SK-N-SH (cell line): ENCODE results near the gene HOXB7. TPM values are rescaled to one million over a fixed set of nuclear protein-coding genes. Genes with fewer than 3 reads are reported as not detected.

ENCODE experiments used
- CTCF ChIA-PET: fragments of 300-600, 350-600 bp; formaldehyde crosslinking; extraction: SDS; loops from one replicate; lab custom pipeline; 2021; lab: Yijun Ruan, JAX
- POLR2A ChIA-PET: fragments of 350-600 bp; sonication (Branson Sonifier 250); formaldehyde crosslinking; extraction: SDS; loops from one replicate; lab custom pipeline; 2020; ENCODE audit warnings: antibody characterized with exemption, inconsistent platforms; lab: Yijun Ruan, JAX
- DNase-seq: peaks from one replicate; pipeline ENCODE4 v3.0.0; 2012
- H2AFZ ChIP-seq: fragments of 200-600 bp; sonication (generic); 2 replicates; pipeline ENCODE4 v1.8.1; 2016; ENCODE audit warnings: antibody characterized with exemption, mild to moderate bottlenecking, low read depth
- H3F3A ChIP-seq: fragments of 200-600 bp; sonication (generic); replicated peaks from 2 replicates; pipeline ENCODE3; 2016; ENCODE audit warnings: antibody characterized with exemption, mild to moderate bottlenecking; ENCODE audit not compliant: insufficient read depth
- H3K27ac ChIP-seq, 2 experiments: fragments of 200-500 bp in 1 of 2; fragments of 200-600 bp in 1 of 2; sonication (Bioruptor generic) in 1 of 2; sonication (generic), shearing (Covaris generic) in 1 of 2; 2 replicates each; pipeline versions ENCODE4 v1.5.1 to v1.6.1; 2014 to 2016; ENCODE audit warnings: low read depth in 2 of 2, inconsistent platforms in 1 of 2, low read length in 1 of 2, mild to moderate bottlenecking in 1 of 2, mixed read lengths in 1 of 2
- H3K27me3 ChIP-seq: fragments of 200-600 bp; sonication (generic), shearing (Covaris generic); 2 replicates; pipeline ENCODE4 v1.6.1; 2016; ENCODE audit warnings: mixed run types; ENCODE audit not compliant: insufficient read depth
- H3K36me3 ChIP-seq, 2 experiments: fragments of 200-500 bp in 1 of 2; fragments of 200-600 bp in 1 of 2; sonication (Bioruptor generic) in 1 of 2; sonication (generic) in 1 of 2; replicated peaks in 1 of 2; 2 replicates each; pipeline versions ENCODE3 to v1.5.1; 2014 to 2016; ENCODE audit warnings: low read length in 1 of 2, mild to moderate bottlenecking in 1 of 2; ENCODE audit not compliant: insufficient read depth in 2 of 2, control insufficient read depth in 1 of 2
- H3K4me1 ChIP-seq, 2 experiments: fragments of 200-500 bp in 1 of 2; fragments of 200-600 bp in 1 of 2; sonication (Bioruptor generic) in 1 of 2; sonication (generic), shearing (Covaris generic) in 1 of 2; 2 replicates each; pipeline versions ENCODE4 v1.5.1 to v1.6.1; 2014 to 2016; ENCODE audit warnings: low read depth in 1 of 2, low read length in 1 of 2, mixed run types in 1 of 2; ENCODE audit not compliant: insufficient read depth in 2 of 2, control insufficient read depth in 1 of 2
- H3K4me2 ChIP-seq: fragments of 200-600 bp; sonication (generic), shearing (Covaris generic); 2 replicates; pipeline ENCODE4 v1.6.1; 2017; ENCODE audit warnings: mixed run types
- H3K4me3 ChIP-seq, 2 experiments: fragments of 200-500 bp in 1 of 2; fragments of 200-600 bp in 1 of 2; sonication (Bioruptor generic) in 1 of 2; sonication (generic), shearing (Covaris generic) in 1 of 2; 2 replicates each; pipeline versions ENCODE4 v1.5.1 to v1.8.1; 2014 to 2016; ENCODE audit warnings: low read depth in 2 of 2, inconsistent platforms in 1 of 2, low read length in 1 of 2, mild to moderate bottlenecking in 1 of 2, mixed read lengths in 1 of 2, moderate library complexity in 1 of 2
- H3K79me2 ChIP-seq: fragments of 200-600 bp; sonication (generic); 2 replicates; pipeline ENCODE4 v1.8.1; 2017; ENCODE audit warnings: mild to moderate bottlenecking; ENCODE audit not compliant: insufficient read depth
- H3K9ac ChIP-seq: fragments of 200-600 bp; sonication (generic); 2 replicates; pipeline ENCODE4 v1.6.1; 2017; ENCODE audit warnings: mixed run types
- H3K9me2 ChIP-seq: fragments of 200-600 bp; sonication (generic); 2 replicates; pipeline ENCODE4 v1.6.1; 2017; ENCODE audit warnings: mixed run types
- H3K9me3 ChIP-seq: fragments of 200-600 bp; sonication (generic); 2 replicates; pipeline ENCODE4 v1.6.1; 2017; ENCODE audit warnings: mixed run types, mild to moderate bottlenecking, moderate library complexity
- H4K20me1 ChIP-seq: fragments of 200-600 bp; sonication (generic); 2 replicates; pipeline ENCODE4 v1.6.1; 2017; ENCODE audit warnings: mild to moderate bottlenecking, mixed run types; ENCODE audit not compliant: insufficient read depth
- ELF1 ChIP-seq: IDR thresholded peaks from 2 replicates; pipeline ENCODE4 v1.4.0; 2012
- EP300 ChIP-seq, 2 experiments: IDR thresholded peaks; 2 replicates each; pipeline versions ENCODE4 v1.4.0 to v1.6.1; 2012; ENCODE audit warnings: borderline replicate concordance in 1 of 2, low read depth in 1 of 2, low read length in 1 of 2
- EZH2phosphoT487 ChIP-seq: fragments of 200-600 bp; sonication (generic); IDR thresholded peaks from 2 replicates; pipeline ENCODE4 v1.6.1; 2017; ENCODE audit warnings: low read depth, mixed run types, mild to moderate bottlenecking, antibody characterized with exemption, moderate library complexity, borderline replicate concordance
- GABPA ChIP-seq: IDR thresholded peaks from 2 replicates; pipeline ENCODE4 v1.4.0; 2012; ENCODE audit warnings: low read depth, mild to moderate bottlenecking
- IRF3 ChIP-seq: fragments of 150-350 bp; IDR thresholded peaks from 2 replicates; pipeline ENCODE4 v1.6.1; 2016; ENCODE audit warnings: mild to moderate bottlenecking, low read depth, low read length
- NFIC ChIP-seq: IDR thresholded peaks from 2 replicates; pipeline ENCODE4 v1.4.0; 2012; ENCODE audit warnings: borderline replicate concordance
- POLR2AphosphoS5 ChIP-seq: IDR thresholded peaks from 2 replicates; pipeline ENCODE4 v1.6.1; 2012; ENCODE audit warnings: low read depth, low read length
- RAD21 ChIP-seq: IDR thresholded peaks from 2 replicates; pipeline ENCODE4 v1.6.1; 2012; ENCODE audit warnings: mild to moderate bottlenecking, low read length
- RXRA ChIP-seq: IDR thresholded peaks from 2 replicates; pipeline ENCODE4 v1.4.0; 2012; ENCODE audit warnings: low read depth, mild to moderate bottlenecking, borderline replicate concordance
- USF1 ChIP-seq: IDR thresholded peaks from 2 replicates; pipeline ENCODE4 v1.4.0; 2012; ENCODE audit warnings: low read depth, borderline replicate concordance
- WGBS: methylation state at CpG from one replicate; pipeline ENCODE4 v1.1.6; 2017; ENCODE audit warnings: low lambda C conversion rate; 5-methylcytosine and 5-hydroxymethylcytosine counted together
- polyA plus RNA-seq, 3 experiments: library from polyadenylated mRNA; depleted of rRNA; stranded (reverse); fragments of >200 nt; gene quantifications; 2 replicates each; pipeline ENCODE4 v1.2.3, GENCODE V29; 2012
- TF ChIP-seq, protein P1 (sequence below): fragments of 200-600 bp; sonication (generic); IDR thresholded peaks from 2 replicates; pipeline ENCODE4 v1.6.1; 2017; ENCODE audit warnings: antibody characterized with exemption, mild to moderate bottlenecking, moderate library complexity

HOXB7 gene
- polyA plus RNA-seq, 1 of the 3 experiments (the other 2 are of a cell fraction): not detected

GRCh38 chr17:48624544-48625494, 14.0 kb upstream of the HOXB7 start:
- Histone ChIP-seq H3K9ac (no peak overlapping the region), H3K4me3 (no peak overlapping the region)
- WGBS: 2% methylated on average over 43 of the region's 66 CpGs

More at GRCh38 chr17:48624544-48625494, 14.0 kb upstream of the HOXB7 start:
- H4K20me1 ChIP-seq: peaks cover 3% of the 10 kb centered on the region; the same call in 1 of the 2 replicates
- H3K9me2 ChIP-seq: no peaks in the 10 kb centered on the region
- H3K27me3 ChIP-seq: peaks cover 98% of the 10 kb centered on the region
- H3F3A ChIP-seq: no peaks in the 10 kb centered on the region
- CTCF ChIA-PET: interaction anchor here (0.8 to 7.6 kb wide), 13 partner anchors 11 to 476 kb away, joined by 3 to 50 read pairs (median 5); no protein-coding TSS in a partner anchor
- TF ChIP-seq IRF3 (no peak), RAD21 (no peak), GABPA (no peak), ELF1 (no peak), EP300 (IDR thresholded peaks at IDR 0.05; ENCODE audit: borderline replicate concordance in 1 of 2, low read depth in 1 of 2, low read length in 1 of 2) (no peak), RXRA (no peak), EZH2phosphoT487 (no peak), POLR2AphosphoS5 (no peak), USF1 (no peak), NFIC (no peak)
- TF ChIP-seq, protein P1, sequence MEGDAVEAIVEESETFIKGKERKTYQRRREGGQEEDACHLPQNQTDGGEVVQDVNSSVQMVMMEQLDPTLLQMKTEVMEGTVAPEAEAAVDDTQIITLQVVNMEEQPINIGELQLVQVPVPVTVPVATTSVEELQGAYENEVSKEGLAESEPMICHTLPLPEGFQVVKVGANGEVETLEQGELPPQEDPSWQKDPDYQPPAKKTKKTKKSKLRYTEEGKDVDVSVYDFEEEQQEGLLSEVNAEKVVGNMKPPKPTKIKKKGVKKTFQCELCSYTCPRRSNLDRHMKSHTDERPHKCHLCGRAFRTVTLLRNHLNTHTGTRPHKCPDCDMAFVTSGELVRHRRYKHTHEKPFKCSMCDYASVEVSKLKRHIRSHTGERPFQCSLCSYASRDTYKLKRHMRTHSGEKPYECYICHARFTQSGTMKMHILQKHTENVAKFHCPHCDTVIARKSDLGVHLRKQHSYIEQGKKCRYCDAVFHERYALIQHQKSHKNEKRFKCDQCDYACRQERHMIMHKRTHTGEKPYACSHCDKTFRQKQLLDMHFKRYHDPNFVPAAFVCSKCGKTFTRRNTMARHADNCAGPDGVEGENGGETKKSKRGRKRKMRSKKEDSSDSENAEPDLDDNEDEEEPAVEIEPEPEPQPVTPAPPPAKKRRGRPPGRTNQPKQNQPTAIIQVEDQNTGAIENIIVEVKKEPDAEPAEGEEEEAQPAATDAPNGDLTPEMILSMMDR: no peak
- TF ChIP-seq, all 33 proteins: peak for 0
- Histone ChIP-seq H2AFZ (no peak overlapping the region), H3K9me3 (no peaks in the 10 kb centered on the region), H3K79me2 (no peaks in the 10 kb centered on the region), H3K4me1 (no peaks in the 10 kb centered on the region), H3K36me3 (no peaks in the 10 kb centered on the region), H3K27ac (no peak overlapping the region), H3K4me2 (peak overlapping the region; percentile 70; the same call in 1 of the 2 replicates)
- POLR2A ChIA-PET: no interaction called here
- DNase-seq: peak; percentile 73
